Mesenchymal stem cell (in vitro differentiated cells and primary cell): ENCODE measurements around the gene IFIT2.

Source experiments
- DNase-seq: peaks from one replicate; pipeline ENCODE4 v3.0.0-alpha.2; 2013
- H2AFZ ChIP-seq: one replicate; pipeline ENCODE4 v1.6.1; 2013; ENCODE audit warnings: low read depth, mild to moderate bottlenecking, control low read depth, inconsistent platforms, low read length, moderate library complexity
- H2AK5ac ChIP-seq: 2 replicates; pipeline ENCODE4 v1.6.1; 2013; ENCODE audit warnings: low read length, moderate library complexity, mild to moderate bottlenecking, inconsistent platforms; ENCODE audit not compliant: severe bottlenecking
- H2BK120ac ChIP-seq: one replicate; pipeline ENCODE4 v1.6.1; 2013; ENCODE audit warnings: low read depth, mild to moderate bottlenecking, inconsistent platforms, low read length, moderate library complexity
- H2BK12ac ChIP-seq, 2 experiments: one replicate each; pipeline ENCODE4 v1.6.1; 2013; ENCODE audit warnings: inconsistent platforms in 2 of 2, low read length in 2 of 2, mild to moderate bottlenecking in 2 of 2, moderate library complexity in 2 of 2, control low read depth in 1 of 2
- H2BK15ac ChIP-seq: one replicate; pipeline ENCODE4 v1.6.1; 2013; ENCODE audit warnings: mild to moderate bottlenecking, low read depth, inconsistent platforms; ENCODE audit not compliant: poor library complexity, severe bottlenecking
- H2BK5ac ChIP-seq: 2 replicates; pipeline ENCODE4 v1.6.1; 2013; ENCODE audit warnings: low read depth, mild to moderate bottlenecking, low read length, control low read depth, inconsistent platforms; ENCODE audit not compliant: poor library complexity, severe bottlenecking
- H3K14ac ChIP-seq, 2 experiments: one replicate each; pipeline ENCODE4 v1.6.1; 2013; ENCODE audit warnings: inconsistent platforms in 2 of 2, low read length in 2 of 2, control low read depth in 1 of 2, mild to moderate bottlenecking in 1 of 2, moderate library complexity in 1 of 2
- H3K18ac ChIP-seq, 2 experiments: one replicate each; pipeline ENCODE4 v1.6.1; 2013; ENCODE audit warnings: inconsistent platforms in 2 of 2, low read length in 2 of 2, control low read depth in 1 of 2, low read depth in 1 of 2, mild to moderate bottlenecking in 1 of 2
- H3K23ac ChIP-seq, 2 experiments: one replicate each; pipeline ENCODE4 v1.6.1; 2013; ENCODE audit warnings: inconsistent platforms in 2 of 2, low read length in 2 of 2, mild to moderate bottlenecking in 2 of 2, moderate library complexity in 2 of 2, control low read depth in 1 of 2
- H3K27ac ChIP-seq: 2 replicates; pipeline ENCODE4 v1.5.1; 2013; ENCODE audit warnings: mild to moderate bottlenecking, moderate library complexity, low read length, control low read depth, inconsistent platforms; ENCODE audit not compliant: poor library complexity, severe bottlenecking
- H3K27me3 ChIP-seq, 2 experiments: 2 replicates each; pipeline versions ENCODE4 v1.6.1 to v1.7.0; 2013; ENCODE audit warnings: low read length in 2 of 2, mild to moderate bottlenecking in 2 of 2, moderate library complexity in 2 of 2, control low read depth in 1 of 2, inconsistent platforms in 1 of 2; ENCODE audit not compliant: control insufficient read depth in 1 of 2, insufficient read depth in 1 of 2
- H3K36me3 ChIP-seq, 2 experiments: 2 replicates each; pipeline versions ENCODE4 v1.6.1 to v1.7.0; 2013; ENCODE audit warnings: low read length in 2 of 2, control low read depth in 1 of 2, inconsistent platforms in 1 of 2, low read depth in 1 of 2, mild to moderate bottlenecking in 1 of 2; ENCODE audit not compliant: insufficient read depth in 2 of 2, control insufficient read depth in 1 of 2
- H3K4ac ChIP-seq, 2 experiments: one replicate each; pipeline ENCODE4 v1.6.1; 2013; ENCODE audit warnings: inconsistent platforms in 2 of 2, low read length in 2 of 2, mild to moderate bottlenecking in 2 of 2, moderate library complexity in 2 of 2, control low read depth in 1 of 2, low read depth in 1 of 2
- H3K4me1 ChIP-seq: 2 replicates; pipeline ENCODE4 v1.6.1; 2013; ENCODE audit warnings: low read depth, low read length, control low read depth; ENCODE audit not compliant: control insufficient read depth, insufficient read depth
- H3K4me2 ChIP-seq: 2 replicates; pipeline ENCODE4 v1.6.1; 2013; ENCODE audit warnings: low read length, mild to moderate bottlenecking, inconsistent platforms; ENCODE audit not compliant: poor library complexity, severe bottlenecking
- H3K4me3 ChIP-seq, 2 experiments: 2 replicates each; pipeline versions ENCODE4 v1.5.1 to v1.7.0; 2013; ENCODE audit warnings: low read length in 2 of 2, mild to moderate bottlenecking in 2 of 2, control low read depth in 1 of 2, low read depth in 1 of 2; ENCODE audit not compliant: insufficient read depth in 1 of 2
- H3K79me1 ChIP-seq: replicated peaks from 2 replicates; pipeline ENCODE4 v1.6.1; 2013; ENCODE audit warnings: mild to moderate bottlenecking, control low read depth, low read length, inconsistent platforms; ENCODE audit not compliant: poor library complexity, severe bottlenecking
- H3K9ac ChIP-seq: 2 replicates; pipeline ENCODE4 v1.7.0; 2013; ENCODE audit warnings: mild to moderate bottlenecking, low read length, moderate library complexity
- H3K9me3 ChIP-seq: 2 replicates; pipeline ENCODE4 v1.7.0; 2013; ENCODE audit warnings: mild to moderate bottlenecking, low read length; ENCODE audit not compliant: control insufficient read depth
- H4K8ac ChIP-seq: one replicate; pipeline ENCODE4 v1.6.1; 2013; ENCODE audit warnings: inconsistent platforms, mild to moderate bottlenecking, low read length, moderate library complexity
- H4K91ac ChIP-seq: one replicate; pipeline ENCODE4 v1.6.1; 2013; ENCODE audit warnings: mild to moderate bottlenecking, low read length, inconsistent platforms
- WGBS: methylation state at CpG from one replicate; pipeline ENCODE4 v1.1.7; 2013; ENCODE audit warnings: mixed read lengths; 5-methylcytosine and 5-hydroxymethylcytosine counted together

The IFIT2 gene

DNA sequence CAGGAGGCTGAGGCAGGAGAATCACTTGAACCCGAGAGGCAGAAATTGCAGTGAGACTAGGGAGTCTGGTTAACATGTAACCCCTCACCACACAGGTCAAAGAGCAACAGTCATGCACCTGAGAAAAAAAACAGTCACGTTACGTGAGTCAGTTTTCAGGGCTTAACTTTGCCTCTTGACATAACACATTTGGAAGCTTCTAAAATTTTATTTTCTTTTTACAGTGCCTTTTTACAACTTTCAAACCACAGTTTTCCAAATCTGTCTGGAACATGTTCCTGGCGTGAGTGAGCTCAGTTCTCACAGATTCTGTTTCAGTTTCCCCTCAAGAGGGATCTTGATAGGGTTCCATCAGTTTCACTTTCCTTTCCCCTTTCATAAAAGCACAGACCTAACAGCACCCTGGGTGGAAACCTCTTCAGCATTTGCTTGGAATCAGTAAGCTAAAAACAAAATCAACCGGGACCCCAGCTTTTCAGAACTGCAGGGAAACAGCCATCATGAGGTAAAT is 30.3 kb downstream of the IFIT2 start:
- peaks cover 0 to 18% of the 10 kb centered on the region in 2 experiments for H3K36me3 ChIP-seq
- peak; percentile 91 for DNase-seq
- no peak overlapping the region for H2AFZ ChIP-seq
- 20% methylated on average over 4 of the region's 5 CpGs for WGBS
- H3K9ac ChIP-seq: peak overlapping the region; percentile 93
- H3K23ac ChIP-seq: no peak overlapping the region
- H4K91ac ChIP-seq: no peak overlapping the region
- peaks cover 12% of the 10 kb centered on the region for H3K4me1 ChIP-seq
- H3K4ac ChIP-seq: peak overlapping the region in 1 of 2 experiments; percentile 67
- peak overlapping the region in 1 of 2 experiments; percentile 61 for H2BK12ac ChIP-seq
- peaks cover 18% of the 10 kb centered on the region for H3K79me1 ChIP-seq
- H2BK120ac ChIP-seq: no peak overlapping the region
- H3K27me3 ChIP-seq: no peaks in the 10 kb centered on the region
- no peak overlapping the region for H2BK15ac ChIP-seq
- H3K9me3 ChIP-seq: no peaks in the 10 kb centered on the region
- H4K8ac ChIP-seq: peak overlapping the region; percentile 19
- H3K18ac ChIP-seq: peak overlapping the region; percentile 65 to 71
- peak overlapping the region; percentile 80 for H3K4me2 ChIP-seq
- H3K4me3 ChIP-seq: peak overlapping the region in 1 of 2 experiments; percentile 86
- peak overlapping the region; percentile 90 for H3K27ac ChIP-seq
- H2AK5ac ChIP-seq: no peak overlapping the region
- no peak overlapping the region for H3K14ac ChIP-seq
- peak overlapping the region; percentile 39 for H2BK5ac ChIP-seq

DNA sequence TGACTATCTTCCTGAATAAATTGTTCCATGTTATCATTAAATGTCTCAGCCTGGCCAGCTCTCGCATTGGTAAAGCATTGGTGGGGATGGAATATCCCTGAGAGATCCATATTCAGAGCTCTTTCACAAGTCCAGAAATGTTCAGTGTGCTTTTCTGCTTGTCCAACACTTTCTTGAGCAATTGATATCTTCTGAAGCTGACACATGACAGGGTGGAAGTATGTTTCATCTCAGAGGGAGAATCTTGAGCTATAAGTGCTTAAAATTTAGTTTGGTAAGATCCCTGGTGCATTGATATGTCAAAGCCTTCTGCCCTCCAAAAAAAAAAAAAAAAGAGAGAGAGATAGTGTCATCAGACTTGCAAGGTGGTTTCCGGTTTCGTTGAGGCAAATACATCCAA is 33.4 kb downstream of the IFIT2 start:
- Histone ChIP-seq H3K27me3 (no peaks in the 10 kb centered on the region), H3K4me2 (no peak overlapping the region), H4K8ac (no peak overlapping the region), H3K14ac (no peak overlapping the region), H2BK15ac (no peak overlapping the region), H3K9ac (no peak overlapping the region), H2BK5ac (no peak overlapping the region), H2BK120ac (no peak overlapping the region), H3K4me3 (no peak overlapping the region), H3K4ac (no peak overlapping the region), H2AK5ac (no peak overlapping the region), H4K91ac (no peak overlapping the region), H2BK12ac (no peak overlapping the region), H3K18ac (no peak overlapping the region), H3K27ac (no peak overlapping the region), H3K4me1 (peaks cover 14% of the 10 kb centered on the region), H3K23ac (no peak overlapping the region), H3K9me3 (no peaks in the 10 kb centered on the region), H2AFZ (no peak overlapping the region), H3K36me3 (peaks cover 0 to 47% of the 10 kb centered on the region in 2 experiments), H3K79me1 (peaks cover 22% of the 10 kb centered on the region)
- DNase-seq: no peak
- WGBS: 91% methylated on average over 3 of the region's 3 CpGs

DNA sequence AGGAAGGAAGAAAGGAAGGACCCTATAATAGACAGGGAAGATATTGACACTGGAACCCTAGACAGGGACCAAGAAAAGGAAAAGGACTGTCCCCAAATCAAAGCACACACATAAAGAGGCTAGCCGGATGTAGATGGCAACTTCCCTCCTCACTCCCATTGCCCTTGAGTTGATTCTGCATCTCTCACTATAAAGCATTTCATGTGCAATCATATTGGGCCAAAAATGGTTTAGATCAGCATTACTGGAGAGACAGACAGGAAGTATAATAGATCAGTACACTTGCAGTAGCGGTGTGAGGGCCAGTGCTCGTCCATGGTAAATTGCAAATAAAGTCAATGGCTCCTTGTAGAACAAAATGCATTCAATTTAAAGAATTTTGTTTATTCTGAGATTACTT is 34.4 kb downstream of the IFIT2 start:
- Histone ChIP-seq H2AFZ (no peak overlapping the region), H2BK120ac (no peak overlapping the region), H2BK15ac (no peak overlapping the region), H3K79me1 (peaks cover 17% of the 10 kb centered on the region), H2AK5ac (peak overlapping the region; percentile 53), H3K18ac (no peak overlapping the region), H3K4ac (no peak overlapping the region), H3K9me3 (no peaks in the 10 kb centered on the region), H3K36me3 (peaks cover 2 to 56% of the 10 kb centered on the region in 2 experiments), H3K27me3 (no peaks in the 10 kb centered on the region), H3K14ac (no peak overlapping the region), H3K4me2 (no peak overlapping the region), H3K4me3 (no peak overlapping the region), H3K27ac (no peak overlapping the region), H4K8ac (no peak overlapping the region), H3K23ac (no peak overlapping the region), H3K4me1 (peaks cover 13% of the 10 kb centered on the region), H3K9ac (no peak overlapping the region), H2BK5ac (no peak overlapping the region), H4K91ac (no peak overlapping the region), H2BK12ac (no peak overlapping the region)
- no peak for DNase-seq
- 89% methylated on average over 2 of the region's 3 CpGs for WGBS

DNA sequence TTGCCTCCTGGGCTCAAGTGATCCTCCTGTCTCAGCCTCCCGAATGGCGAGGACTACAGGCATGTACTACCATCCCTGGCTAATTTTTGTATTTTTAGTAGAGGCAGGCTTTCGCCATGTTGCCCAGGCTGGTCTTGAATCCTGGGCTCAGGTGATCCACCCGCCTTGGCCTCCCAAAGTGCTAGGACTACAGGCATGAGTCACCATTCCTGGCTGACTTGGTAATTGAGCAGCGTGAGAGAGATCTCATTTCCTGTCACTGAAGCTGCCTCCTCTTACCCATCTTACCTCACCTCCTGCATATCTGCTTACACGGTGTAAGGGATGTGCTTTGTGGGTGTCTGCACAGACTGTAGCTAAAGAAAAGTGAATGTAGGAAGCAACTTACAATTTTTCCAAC is 35.6 kb downstream of the IFIT2 start:
- WGBS: 91% methylated on average over 4 of the region's 6 CpGs
- Histone ChIP-seq H2BK15ac (no peak overlapping the region), H2AK5ac (no peak overlapping the region), H3K27me3 (no peaks in the 10 kb centered on the region), H2BK5ac (no peak overlapping the region), H3K23ac (no peak overlapping the region), H3K14ac (no peak overlapping the region), H3K9me3 (no peaks in the 10 kb centered on the region), H3K27ac (peak overlapping the region; percentile 55), H3K4ac (no peak overlapping the region), H3K36me3 (peaks cover 2 to 67% of the 10 kb centered on the region in 2 experiments), H3K4me1 (peaks cover 13% of the 10 kb centered on the region), H2BK12ac (no peak overlapping the region), H4K8ac (no peak overlapping the region), H3K18ac (no peak overlapping the region), H3K4me2 (no peak overlapping the region), H4K91ac (no peak overlapping the region), H3K4me3 (no peak overlapping the region), H3K9ac (no peak overlapping the region), H2BK120ac (no peak overlapping the region), H3K79me1 (peaks cover 16% of the 10 kb centered on the region), H2AFZ (no peak overlapping the region)
- peak; percentile 70 for DNase-seq
